HL-60/S4 (cell line): ENCODE data around the gene ABHD16A.

ENCODE experiments used
- in situ Hi-C: fragments of 300-500 bp; cut with MboI; formaldehyde crosslinking; loops from 2 replicates; pipeline ENCODE4 v1.14.3; 2022; ENCODE audit warnings: low sequenced_read_pairs

The ABHD16A gene

GRCh38 chr6:31642798-31643570, 60.1 kb downstream of the ABHD16A start:
- in situ Hi-C loops = no loop called here

DNA sequence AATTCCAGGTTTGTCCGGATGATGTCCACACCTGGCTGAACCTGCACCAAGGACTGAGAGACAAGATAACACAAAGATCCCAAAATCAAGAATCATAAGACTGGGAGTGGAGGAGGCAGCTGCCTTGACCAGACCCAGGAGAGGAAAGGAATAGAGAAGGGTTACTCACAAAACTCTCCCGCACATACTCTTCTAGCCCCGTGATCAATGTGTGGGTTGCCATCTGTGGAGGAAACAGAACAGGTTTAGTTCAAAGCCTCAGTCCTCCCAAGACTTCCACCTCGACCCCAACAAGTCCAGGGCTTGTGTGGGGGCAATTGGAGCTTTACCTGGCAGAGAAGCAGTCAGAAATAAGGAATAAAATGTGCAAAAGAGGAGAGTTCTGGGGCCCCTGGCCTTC, 61.8 kb downstream of the ABHD16A start:
- in situ Hi-C loops = no loop called here

GRCh38 chr6:31640612-31641011, 62.5 kb downstream of the ABHD16A start:
- in situ Hi-C loops = no loop called here

- in situ Hi-C loops = no loop called here
These were observed 63.7 kb downstream of the ABHD16A start for GRCh38 chr6:31639449-31639861.

GRCh38 chr6:31639043-31639442, 64.1 kb downstream of the ABHD16A start:
- in situ Hi-C loops = no loop called here
